Activated naive CD4-positive, alpha-beta T cell treated with anti-CD3 and anti-CD28 coated beads, Interleukin-2, amount 50 U/mL, for 24 hours (primary cell): ENCODE measurements around the gene RAB13.
"Not testable (repeated sequence)": the region's sequence is repeated elsewhere in the genome, so short reads cannot be mapped to it uniquely, and the experiment has no call there.

Experiments
- H3K27ac Mint-ChIP-seq: one replicate; pipeline ENCODE4 v1.8.0; 2021; ENCODE audit warnings: mild to moderate bottlenecking, mixed read lengths
- H3K27me3 Mint-ChIP-seq: one replicate; pipeline ENCODE4 v1.8.0; 2021; ENCODE audit warnings: mixed read lengths
- H3K36me3 Mint-ChIP-seq: one replicate; pipeline ENCODE4 v1.8.0; 2021; ENCODE audit warnings: mixed read lengths
- H3K4me1 Mint-ChIP-seq: one replicate; pipeline ENCODE4 v1.8.0; 2021; ENCODE audit warnings: mixed read lengths
- H3K4me3 Mint-ChIP-seq: one replicate; pipeline ENCODE4 v1.8.0; 2021; ENCODE audit warnings: mild to moderate bottlenecking, mixed read lengths
- H3K9me3 Mint-ChIP-seq: one replicate; pipeline ENCODE4 v1.8.0; 2021; ENCODE audit warnings: mixed read lengths

The RAB13 gene

GRCh38 chr1:153985341-153985912 lies 712 bp downstream of the RAB13 start:
- Mint-ChIP-seq H3K27ac (peak overlapping the region; percentile 78), H3K36me3 (no peaks in the 10 kb centered on the region), H3K4me3 (peak overlapping the region; percentile 81), H3K9me3 (no peaks in the 10 kb centered on the region), H3K4me1 (peaks cover 34% of the 10 kb centered on the region), H3K27me3 (no peaks in the 10 kb centered on the region)

GRCh38 chr1:153984123-153984894 lies 1.8 kb downstream of the RAB13 start:
- Mint-ChIP-seq H3K9me3 (no peaks in the 10 kb centered on the region), H3K27ac (peak overlapping the region; percentile 10), H3K4me3 (no peak overlapping the region), H3K27me3 (no peaks in the 10 kb centered on the region), H3K4me1 (peaks cover 27% of the 10 kb centered on the region), H3K36me3 (no peaks in the 10 kb centered on the region)

DNA sequence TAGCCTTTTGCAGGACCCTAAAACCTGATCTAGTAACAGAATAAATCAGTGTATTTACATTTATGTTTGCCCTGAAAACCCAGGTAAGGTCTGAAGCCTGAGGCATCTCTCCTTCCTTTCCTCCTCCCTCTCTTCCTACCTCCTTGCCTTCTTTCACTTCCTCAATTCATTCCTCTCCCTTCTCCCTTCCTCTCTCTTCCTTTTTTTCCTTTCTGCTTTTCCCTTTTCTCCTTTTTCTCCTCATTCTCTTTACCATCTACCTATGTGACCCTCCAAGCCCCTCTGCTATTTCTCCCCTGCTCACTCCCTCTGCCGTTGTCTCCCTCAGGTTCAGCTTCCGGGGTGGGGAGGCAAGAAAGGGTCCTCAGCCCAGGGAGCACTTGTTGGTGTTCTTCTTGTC lies 4.4 kb downstream of the RAB13 start:
- H3K9me3 Mint-ChIP-seq, H3K36me3 Mint-ChIP-seq, H3K27me3 Mint-ChIP-seq, H3K27ac Mint-ChIP-seq, H3K4me3 Mint-ChIP-seq: not testable (repeated sequence)
- peaks cover 36% of the 10 kb centered on the region for H3K4me1 Mint-ChIP-seq

- H3K9me3 Mint-ChIP-seq, H3K27ac Mint-ChIP-seq, H3K27me3 Mint-ChIP-seq: not testable (repeated sequence)
- Mint-ChIP-seq H3K36me3 (peaks cover 13% of the 10 kb centered on the region), H3K4me3 (peak overlapping the region; percentile 97), H3K4me1 (peaks cover 35% of the 10 kb centered on the region)
Measured at GRCh38 chr1:153979091-153979490, 7.0 kb downstream of the RAB13 start.

DNA sequence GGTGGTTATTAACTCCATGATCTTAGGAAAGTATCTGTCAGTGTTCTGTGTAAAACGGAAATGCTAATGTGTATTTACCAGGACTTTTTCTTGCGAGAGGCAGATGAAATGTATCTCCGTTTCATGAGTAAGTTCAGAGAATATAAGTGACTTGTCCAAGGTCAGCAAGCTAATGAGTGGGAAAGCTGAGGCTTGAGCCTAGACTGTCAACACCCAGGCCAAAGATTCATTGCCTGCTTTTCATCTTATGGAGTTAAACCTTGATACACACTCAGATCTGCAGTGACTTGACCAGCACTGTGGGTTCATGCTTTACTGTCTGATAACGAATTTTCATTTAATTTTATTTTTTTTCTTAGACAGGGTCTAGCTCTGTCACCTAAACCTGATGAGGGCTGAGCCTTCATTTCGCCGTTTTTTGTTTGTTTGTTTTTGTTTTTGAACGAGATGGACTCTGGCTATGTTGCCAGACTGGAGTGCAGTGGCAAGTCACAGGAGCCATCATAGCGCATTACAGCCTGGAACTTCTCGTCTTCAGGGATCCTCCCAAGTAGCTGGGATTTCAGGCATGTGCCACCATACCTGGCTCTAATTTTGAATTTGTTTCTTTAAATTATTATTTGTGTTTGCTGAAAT lies 7.7 kb downstream of the RAB13 start:
- H3K36me3 Mint-ChIP-seq = peaks cover 13% of the 10 kb centered on the region
- H3K27me3 Mint-ChIP-seq = no peaks in the 10 kb centered on the region
- H3K4me3 Mint-ChIP-seq = peak overlapping the region; percentile 97
- peak overlapping the region; percentile 95 for H3K27ac Mint-ChIP-seq
- peaks cover 37% of the 10 kb centered on the region for H3K4me1 Mint-ChIP-seq
- H3K9me3 Mint-ChIP-seq = no peaks in the 10 kb centered on the region

GRCh38 chr1:153977250-153978240 lies 8.6 kb downstream of the RAB13 start, which contains the start of gene JTB:
Gene JTB, minus strand, starts transcription at chr1:153977674. Its CDS starts 422 bp downstream, at chr1:153977252.
- Mint-ChIP-seq H3K4me3 (peak within 1 kb of the TSS; percentile 97), H3K27me3 (no peaks in the 10 kb centered on the region), H3K36me3 (peaks cover 16% of the 10 kb centered on the region), H3K4me1 (peaks cover 39% of the 10 kb centered on the region), H3K9me3 (no peaks in the 10 kb centered on the region), H3K27ac (peak within 1 kb of the TSS; percentile 96)

GRCh38 chr1:153976819-153977249 lies 9.3 kb downstream of the RAB13 start:
- H3K4me1 Mint-ChIP-seq = peaks cover 46% of the 10 kb centered on the region
- peaks cover 17% of the 10 kb centered on the region for H3K36me3 Mint-ChIP-seq
- peak overlapping the region; percentile 97 for H3K4me3 Mint-ChIP-seq
- H3K27me3 Mint-ChIP-seq = no peaks in the 10 kb centered on the region
- H3K9me3 Mint-ChIP-seq = no peaks in the 10 kb centered on the region
- H3K27ac Mint-ChIP-seq = peak overlapping the region; percentile 96

- no peak overlapping the region for H3K4me3 Mint-ChIP-seq
- peak overlapping the region; percentile 73 for H3K27ac Mint-ChIP-seq
- no peaks in the 10 kb centered on the region for H3K27me3 Mint-ChIP-seq
- H3K36me3 Mint-ChIP-seq = peaks cover 17% of the 10 kb centered on the region
- no peaks in the 10 kb centered on the region for H3K9me3 Mint-ChIP-seq
- peaks cover 45% of the 10 kb centered on the region for H3K4me1 Mint-ChIP-seq
Measured at GRCh38 chr1:153973525-153973924, 12.6 kb downstream of the RAB13 start.

- peaks cover 17% of the 10 kb centered on the region for H3K36me3 Mint-ChIP-seq
- no peaks in the 10 kb centered on the region for H3K9me3 Mint-ChIP-seq
- peak overlapping the region; percentile 73 for H3K27ac Mint-ChIP-seq
- no peak overlapping the region for H3K4me3 Mint-ChIP-seq
- H3K27me3 Mint-ChIP-seq = no peaks in the 10 kb centered on the region
- H3K4me1 Mint-ChIP-seq = peaks cover 41% of the 10 kb centered on the region
Measured at GRCh38 chr1:153973071-153973470, 13.1 kb downstream of the RAB13 start.

- peaks cover 45% of the 10 kb centered on the region for H3K4me1 Mint-ChIP-seq
- H3K27me3 Mint-ChIP-seq = no peaks in the 10 kb centered on the region
- H3K27ac Mint-ChIP-seq = no peak overlapping the region
- no peak overlapping the region for H3K4me3 Mint-ChIP-seq
- H3K36me3 Mint-ChIP-seq = peaks cover 8% of the 10 kb centered on the region
- no peaks in the 10 kb centered on the region for H3K9me3 Mint-ChIP-seq
Measured at GRCh38 chr1:153970346-153970745, 15.8 kb downstream of the RAB13 start.

- peaks cover 4% of the 10 kb centered on the region for H3K36me3 Mint-ChIP-seq
- peaks cover 41% of the 10 kb centered on the region for H3K4me1 Mint-ChIP-seq
- no peaks in the 10 kb centered on the region for H3K9me3 Mint-ChIP-seq
- H3K27me3 Mint-ChIP-seq = no peaks in the 10 kb centered on the region
- H3K4me3 Mint-ChIP-seq = peak overlapping the region; percentile 32
- H3K27ac Mint-ChIP-seq = peak overlapping the region; percentile 66
Measured at GRCh38 chr1:153968972-153969371, 17.2 kb downstream of the RAB13 start.

GRCh38 chr1:153968408-153968807 lies 17.7 kb downstream of the RAB13 start:
- peaks cover 46% of the 10 kb centered on the region for H3K4me1 Mint-ChIP-seq
- no peaks in the 10 kb centered on the region for H3K9me3 Mint-ChIP-seq
- no peaks in the 10 kb centered on the region for H3K27me3 Mint-ChIP-seq
- peaks cover 4% of the 10 kb centered on the region for H3K36me3 Mint-ChIP-seq
- H3K4me3 Mint-ChIP-seq = peak overlapping the region; percentile 92
- no peak overlapping the region for H3K27ac Mint-ChIP-seq

DNA sequence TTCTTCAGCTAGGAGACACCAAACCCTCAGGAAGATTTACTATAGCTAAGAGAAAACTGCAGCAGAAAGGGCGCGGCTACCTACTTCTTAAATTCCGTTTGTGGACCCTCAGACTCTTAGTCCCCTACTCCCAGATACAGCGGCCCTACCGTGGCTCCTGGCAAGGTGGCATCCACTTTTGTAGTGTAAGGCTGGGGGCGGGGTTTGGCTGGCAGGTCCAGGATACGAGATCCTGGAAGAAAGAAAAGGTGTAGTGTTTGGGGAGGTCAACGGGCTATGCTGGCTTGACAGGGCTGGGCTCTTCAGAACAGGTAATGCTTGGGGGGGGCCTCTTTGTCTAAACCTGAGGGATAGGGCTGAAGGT lies 18.2 kb downstream of the RAB13 start:
- peak overlapping the region; percentile 91 for H3K27ac Mint-ChIP-seq
- no peaks in the 10 kb centered on the region for H3K27me3 Mint-ChIP-seq
- H3K9me3 Mint-ChIP-seq = no peaks in the 10 kb centered on the region
- H3K4me3 Mint-ChIP-seq = peak overlapping the region; percentile 92
- H3K4me1 Mint-ChIP-seq = peaks cover 48% of the 10 kb centered on the region
- H3K36me3 Mint-ChIP-seq = peaks cover 4% of the 10 kb centered on the region

DNA sequence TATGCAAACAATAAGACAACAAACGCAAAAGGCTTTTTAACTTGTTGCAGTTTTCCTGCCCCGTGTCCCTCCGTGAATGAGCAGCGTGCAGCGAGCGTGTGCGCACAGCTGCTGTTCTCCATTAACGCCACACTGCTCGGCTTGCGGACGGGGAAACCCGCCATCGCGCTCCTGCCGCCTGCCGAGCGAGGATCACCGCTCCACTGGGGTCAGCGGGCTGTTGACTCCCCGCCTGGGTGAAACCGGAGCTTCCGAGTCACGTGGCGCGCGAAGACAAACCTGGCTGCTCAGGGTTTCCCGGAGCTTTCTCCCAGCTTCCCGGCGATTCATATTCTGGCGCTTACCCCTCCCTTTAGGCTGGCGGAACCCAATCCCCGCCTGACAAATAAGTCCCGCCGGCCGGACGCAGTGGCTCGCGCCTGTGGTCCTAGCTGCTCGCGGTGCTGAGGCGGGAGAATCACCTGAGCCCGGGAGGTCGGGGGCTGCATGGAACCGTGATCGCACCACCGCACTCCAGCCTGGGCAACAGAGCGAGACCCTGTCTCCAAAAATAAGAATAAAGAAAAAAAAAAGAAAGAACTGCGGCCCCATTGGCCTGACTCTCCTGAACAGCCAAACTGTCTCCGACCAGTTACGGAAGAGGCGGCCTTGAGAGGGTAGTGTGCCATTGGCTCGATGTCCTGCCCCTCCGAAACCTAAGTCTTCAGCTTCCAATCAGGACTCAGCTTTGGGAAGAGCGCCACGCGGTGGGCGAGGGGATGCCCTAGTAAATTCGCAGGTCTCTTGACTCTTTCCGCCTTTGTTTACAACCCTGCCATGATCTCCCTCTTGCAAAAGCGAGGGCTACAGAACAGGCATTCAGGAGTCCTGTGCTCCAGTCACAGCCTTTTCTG lies 18.8 kb downstream of the RAB13 start, which contains the start of gene CREB3L4:
Gene CREB3L4 (plus strand): TSS at position 796 of the 893 bp plus-strand sequence. CDS start 624 bp downstream, outside the sequence.
- Mint-ChIP-seq H3K9me3 (no peaks in the 10 kb centered on the region), H3K27ac (peak within 1 kb of the TSS; percentile 91), H3K36me3 (peaks cover under 1% of the 10 kb centered on the region), H3K27me3 (no peaks in the 10 kb centered on the region), H3K4me1 (peaks cover 50% of the 10 kb centered on the region), H3K4me3 (peak within 1 kb of the TSS; percentile 92)
